Measurements from ENCODE around the gene ABCA2.

The ABCA2 gene

DNA sequence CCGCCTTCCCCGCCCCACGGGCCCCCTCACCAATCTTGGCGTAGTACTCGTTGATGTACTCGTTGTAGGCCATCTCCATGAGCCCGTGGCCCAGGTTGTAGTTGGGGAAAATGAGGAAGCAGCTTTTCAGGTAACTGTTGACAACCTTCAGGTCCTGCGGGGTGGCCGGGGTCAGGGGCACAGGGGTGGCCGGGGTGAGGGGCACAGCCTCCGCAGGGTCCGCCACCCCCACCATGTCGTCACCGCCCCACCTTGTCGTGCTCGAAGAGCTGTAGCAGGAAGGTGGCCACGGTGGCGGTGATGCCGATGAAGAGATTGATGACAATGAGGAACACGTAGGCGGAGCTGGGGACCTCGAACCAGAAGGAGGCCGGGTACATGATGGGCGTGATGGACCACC lies 16.9 kb downstream of the ABCA2 start:
- no peak for DNase-seq (ENCODE audit: low read depth)

DNA sequence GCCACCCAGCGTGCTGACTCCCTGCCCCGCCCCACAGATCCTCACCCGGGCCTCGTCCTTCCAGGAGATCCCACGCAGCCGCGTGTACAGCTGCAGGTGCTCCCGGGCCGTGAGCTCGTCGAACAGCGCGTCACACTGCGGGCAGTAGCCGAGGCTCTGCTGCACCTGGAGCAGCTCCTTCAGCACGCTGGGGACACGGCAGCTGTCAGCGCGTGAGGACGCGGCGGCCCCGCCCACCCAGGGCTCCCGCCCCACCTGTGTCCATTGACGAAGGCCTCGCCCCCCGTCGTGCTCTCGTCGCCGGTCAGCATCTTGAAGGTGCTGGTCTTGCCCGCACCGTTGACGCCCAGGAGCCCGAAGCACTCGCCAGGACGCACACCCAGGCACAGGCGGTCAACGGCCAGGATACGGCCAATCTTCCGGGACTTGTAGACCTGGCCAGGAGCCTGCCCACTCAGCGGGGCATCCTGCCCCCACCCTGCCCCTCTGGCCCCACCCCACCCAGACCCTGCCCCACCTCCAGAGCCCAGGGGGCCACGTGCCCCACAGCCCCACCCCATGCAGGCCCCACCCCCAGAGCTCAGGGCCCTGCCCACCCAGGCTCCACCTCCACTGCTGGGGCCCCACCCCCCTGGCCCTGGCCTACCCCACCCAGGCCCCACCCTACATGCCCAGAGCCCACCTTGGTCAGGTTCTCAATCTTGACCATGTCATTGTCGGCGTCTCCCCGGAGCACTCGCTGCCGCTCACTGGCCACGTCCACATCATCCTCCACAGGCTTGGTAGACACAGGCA lies 17.9 kb downstream of the ABCA2 start:
- H3K4me3 ChIP-seq (ENCODE audit: low read length), result no peak overlapping the region
- no peak for DNase-seq (ENCODE audit: low read depth)
- TF ChIP-seq, protein P1, sequence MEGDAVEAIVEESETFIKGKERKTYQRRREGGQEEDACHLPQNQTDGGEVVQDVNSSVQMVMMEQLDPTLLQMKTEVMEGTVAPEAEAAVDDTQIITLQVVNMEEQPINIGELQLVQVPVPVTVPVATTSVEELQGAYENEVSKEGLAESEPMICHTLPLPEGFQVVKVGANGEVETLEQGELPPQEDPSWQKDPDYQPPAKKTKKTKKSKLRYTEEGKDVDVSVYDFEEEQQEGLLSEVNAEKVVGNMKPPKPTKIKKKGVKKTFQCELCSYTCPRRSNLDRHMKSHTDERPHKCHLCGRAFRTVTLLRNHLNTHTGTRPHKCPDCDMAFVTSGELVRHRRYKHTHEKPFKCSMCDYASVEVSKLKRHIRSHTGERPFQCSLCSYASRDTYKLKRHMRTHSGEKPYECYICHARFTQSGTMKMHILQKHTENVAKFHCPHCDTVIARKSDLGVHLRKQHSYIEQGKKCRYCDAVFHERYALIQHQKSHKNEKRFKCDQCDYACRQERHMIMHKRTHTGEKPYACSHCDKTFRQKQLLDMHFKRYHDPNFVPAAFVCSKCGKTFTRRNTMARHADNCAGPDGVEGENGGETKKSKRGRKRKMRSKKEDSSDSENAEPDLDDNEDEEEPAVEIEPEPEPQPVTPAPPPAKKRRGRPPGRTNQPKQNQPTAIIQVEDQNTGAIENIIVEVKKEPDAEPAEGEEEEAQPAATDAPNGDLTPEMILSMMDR (IDR thresholded peaks at IDR 0.05; ENCODE audit: insufficient read depth, low read depth, low read length, missing control alignments), result no peak

More for the DNA sequence above, 16.9 kb downstream of the ABCA2 start:
- no peak overlapping the region for H3K4me3 ChIP-seq (ENCODE audit: low read length)
- TF ChIP-seq, protein P1 (IDR thresholded peaks at IDR 0.05; ENCODE audit: insufficient read depth, low read depth, low read length, missing control alignments), result no peak

DNA sequence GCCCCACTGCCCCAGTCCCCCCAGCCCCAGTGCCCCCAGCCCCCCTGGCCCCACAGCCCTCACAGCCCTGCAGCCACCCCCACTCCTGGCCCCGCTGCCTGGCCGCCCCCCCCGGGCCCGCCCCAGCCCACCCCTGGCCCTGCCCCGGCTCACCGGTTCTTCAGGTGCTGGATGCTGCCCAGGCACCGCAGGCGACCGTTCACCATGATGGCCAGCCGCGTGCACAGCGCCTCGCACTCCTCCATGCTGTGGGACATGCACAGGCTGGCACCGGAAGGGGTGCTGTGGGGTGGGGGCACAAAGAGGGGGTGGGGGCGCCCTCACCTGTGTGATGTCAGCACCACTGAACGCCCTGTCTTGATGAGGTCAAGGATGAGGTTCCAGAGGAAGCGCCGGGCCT lies 18.8 kb downstream of the ABCA2 start:
- no peak overlapping the region for H3K4me3 ChIP-seq (ENCODE audit: low read length)
- TF ChIP-seq, protein P1 (IDR thresholded peaks at IDR 0.05; ENCODE audit: insufficient read depth, low read depth, low read length, missing control alignments), result no peak

DNA sequence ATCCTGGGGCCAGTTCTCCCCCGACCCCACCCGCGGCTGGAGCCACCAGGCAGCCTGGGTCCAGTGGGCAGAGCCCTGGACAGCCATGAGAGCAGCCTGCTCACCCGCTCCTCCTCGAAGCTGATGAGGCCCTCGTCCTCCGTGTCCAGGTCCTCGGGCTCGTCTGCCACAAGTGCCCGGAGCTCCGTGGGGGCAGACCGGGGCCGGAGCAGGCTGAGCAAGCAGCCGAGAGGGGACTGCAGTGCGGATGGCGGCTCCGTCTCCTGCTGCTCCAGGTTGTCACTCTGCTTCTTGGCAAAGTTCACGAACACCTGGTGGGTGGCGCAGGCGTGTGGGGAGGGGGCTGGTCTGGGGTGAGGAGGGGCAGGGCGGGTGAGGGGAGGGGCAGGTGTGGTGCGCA lies 19.7 kb downstream of the ABCA2 start:
- TF ChIP-seq, protein P1 (IDR thresholded peaks at IDR 0.05; ENCODE audit: insufficient read depth, low read depth, low read length, missing control alignments), result no peak
- no peak for DNase-seq (ENCODE audit: low read depth)
- no peak overlapping the region for H3K4me3 ChIP-seq (ENCODE audit: low read length)

More for the DNA sequence above, 18.8 kb downstream of the ABCA2 start:
- no peak for DNase-seq (ENCODE audit: low read depth)

DNA sequence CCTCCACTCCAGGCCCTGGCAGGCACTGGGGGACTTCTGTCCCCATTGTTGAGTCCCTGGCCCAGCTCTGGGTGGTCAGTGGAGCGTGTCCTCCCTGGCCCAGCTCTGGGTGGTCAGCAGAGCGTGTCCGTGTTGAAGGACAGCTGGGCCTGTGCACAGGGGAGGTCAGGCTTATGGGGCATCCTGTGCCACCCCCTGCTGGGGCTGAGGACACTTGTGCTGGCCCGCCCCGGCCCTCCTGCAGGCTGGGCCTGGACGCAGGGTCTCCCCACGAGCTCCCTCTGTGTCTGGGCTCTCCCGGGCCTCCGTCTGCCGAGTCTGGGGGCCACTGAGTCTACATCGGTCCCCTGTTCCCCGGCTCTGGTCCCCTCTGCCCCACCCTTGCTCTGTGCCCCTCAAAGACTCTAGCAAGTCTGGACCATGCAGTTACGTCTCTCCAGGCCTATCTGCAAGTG lies 20.2 kb downstream of the ABCA2 start:
- DNase-seq (ENCODE audit: low read depth), result no peak
- TF ChIP-seq, protein P1 (IDR thresholded peaks at IDR 0.05; ENCODE audit: insufficient read depth, low read depth, low read length, missing control alignments), result no peak
- no peak overlapping the region for H3K4me3 ChIP-seq (ENCODE audit: low read length)

DNA sequence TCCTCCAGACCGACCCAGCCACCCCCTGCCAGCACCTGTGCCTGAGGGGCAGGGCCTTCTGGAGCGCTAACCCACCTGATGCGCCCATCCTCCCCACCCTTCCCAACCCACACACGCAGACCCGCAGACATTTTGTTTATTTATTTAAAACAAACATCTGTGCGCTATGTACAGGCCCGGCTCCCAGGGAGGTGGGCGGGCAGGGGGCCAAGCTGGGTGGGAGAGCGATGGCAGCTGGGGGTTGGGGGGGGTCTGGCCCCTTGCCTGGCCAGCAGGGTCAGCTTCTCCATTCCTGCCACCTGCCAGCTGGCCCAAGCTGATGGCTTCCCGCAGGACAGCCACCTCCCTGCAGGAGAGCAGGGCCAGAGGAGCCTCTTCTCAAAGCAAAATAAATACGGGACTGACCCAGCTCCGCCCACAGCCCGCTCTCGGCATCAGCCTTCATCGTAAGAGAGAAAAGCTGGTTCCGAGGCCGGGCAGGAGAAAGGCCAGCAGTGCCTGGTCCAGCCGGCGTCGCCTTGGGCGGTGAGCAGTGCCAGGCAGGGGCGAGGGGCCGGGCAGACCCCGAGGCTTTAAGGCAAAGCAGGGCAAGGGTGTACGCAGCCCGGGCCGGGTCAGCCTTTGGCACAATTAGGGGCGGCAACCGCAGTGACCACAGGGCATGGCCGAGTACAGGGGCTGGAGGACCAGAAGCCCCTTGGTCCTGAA lies 20.8 kb downstream of the ABCA2 start:
- no peak for DNase-seq (ENCODE audit: low read depth)
- TF ChIP-seq, protein P1 (IDR thresholded peaks at IDR 0.05; ENCODE audit: insufficient read depth, low read depth, low read length, missing control alignments), result no peak
- H3K4me3 ChIP-seq (ENCODE audit: low read length), result no peak overlapping the region
